HG02870 (cell line): ENCODE data around the gene EYA4.
A peak's percentile ranks its signal among the peaks of the same experiment; 100 is the strongest.

Experiments used
- ATAC-seq: cut with Tn5 transposase; IDR thresholded peaks from one replicate; pipeline ENCODE4 v1.9.1; 2021; ENCODE audit warnings: mild to moderate bottlenecking, moderate library complexity; ENCODE audit not compliant: unreplicated experiment

Gene EYA4

DNA sequence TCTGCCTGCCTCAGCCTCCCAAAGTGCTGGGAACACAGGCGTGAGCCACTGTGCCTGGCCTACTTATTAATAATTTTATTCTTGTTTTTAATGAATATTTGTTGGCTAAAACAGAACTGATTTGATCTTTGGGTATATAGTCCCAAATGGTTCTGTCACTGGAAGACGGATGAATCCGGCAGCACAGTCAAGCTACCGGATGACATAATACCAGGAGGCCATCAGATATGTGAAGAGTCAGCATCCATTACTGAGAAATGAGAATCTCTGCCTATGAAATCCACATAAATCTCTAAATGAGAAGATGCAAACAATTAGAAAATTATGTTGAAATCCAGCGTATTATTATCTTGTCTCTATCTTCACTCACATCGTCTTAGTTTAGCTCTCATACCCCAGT is 263.0 kb downstream of the EYA4 start:
- ATAC-seq, result no peak

DNA sequence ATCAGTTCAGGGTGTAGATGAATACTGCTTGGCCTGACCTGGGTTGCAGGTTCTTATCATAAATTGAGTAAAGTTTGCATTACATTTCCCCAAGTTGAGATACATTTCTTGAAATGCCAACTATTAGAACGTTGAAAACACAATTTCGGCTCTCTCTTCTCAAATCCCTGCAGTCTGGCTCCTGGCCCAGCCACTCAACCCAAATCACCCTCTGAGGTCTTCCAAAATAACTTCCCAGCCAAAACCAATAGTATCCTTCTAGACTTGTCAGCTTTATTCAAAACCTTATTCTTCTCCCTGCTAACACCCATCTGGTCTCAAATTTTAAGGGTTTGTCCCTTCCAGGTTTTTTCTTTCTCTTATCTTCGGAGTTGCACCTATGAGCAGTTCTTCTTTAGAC is 263.6 kb downstream of the EYA4 start:
- no peak for ATAC-seq

- no peak for ATAC-seq
Observed at GRCh38 chr6:133505681-133506080, 264.5 kb downstream of the EYA4 start.

GRCh38 chr6:133512410-133513016 is 271.4 kb downstream of the EYA4 start:
- ATAC-seq, result no peak

DNA sequence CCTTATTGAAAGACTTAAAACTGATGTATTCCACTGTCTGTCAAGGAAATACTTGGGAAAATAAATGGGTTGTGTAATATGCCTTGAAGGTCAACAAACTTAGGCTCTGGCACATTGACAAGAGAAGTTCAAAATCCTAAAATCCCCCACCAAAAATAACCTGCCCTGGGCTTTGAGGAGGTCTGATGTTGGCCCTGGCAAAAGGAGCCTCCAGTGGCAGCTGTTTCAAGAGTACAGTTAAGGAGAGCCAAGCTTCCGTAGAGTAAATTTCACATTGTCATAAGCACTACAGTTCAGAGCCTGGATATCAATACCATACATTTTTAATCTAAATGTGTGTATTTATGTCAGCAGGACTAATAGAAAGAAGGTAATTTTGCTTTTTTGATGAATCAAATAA is 282.7 kb downstream of the EYA4 start:
- no peak for ATAC-seq

- ATAC-seq, result no peak
Observed at GRCh38 chr6:133526436-133526835, 285.3 kb downstream of the EYA4 start.

DNA sequence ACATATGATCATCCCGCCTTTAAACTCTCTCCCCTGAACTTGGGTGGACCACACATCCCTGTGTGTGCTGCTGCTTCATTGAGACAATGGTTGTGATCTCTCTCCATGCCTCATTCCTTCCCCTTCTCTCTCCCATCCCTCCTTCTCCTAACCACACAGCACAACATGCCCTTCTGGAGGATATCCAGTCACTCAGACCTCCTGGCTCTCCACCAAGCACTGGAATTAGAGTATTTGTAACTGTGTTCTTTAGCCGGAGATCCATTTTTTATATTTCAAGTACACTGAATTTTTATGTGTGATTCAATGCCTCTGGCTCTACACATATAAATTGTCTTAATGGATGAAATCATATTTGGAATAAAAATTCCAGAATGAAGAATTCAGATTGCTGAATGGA is 287.4 kb downstream of the EYA4 start:
- ATAC-seq, result no peak

- no peak for ATAC-seq
Observed at GRCh38 chr6:133532908-133533307, 291.8 kb downstream of the EYA4 start.

DNA sequence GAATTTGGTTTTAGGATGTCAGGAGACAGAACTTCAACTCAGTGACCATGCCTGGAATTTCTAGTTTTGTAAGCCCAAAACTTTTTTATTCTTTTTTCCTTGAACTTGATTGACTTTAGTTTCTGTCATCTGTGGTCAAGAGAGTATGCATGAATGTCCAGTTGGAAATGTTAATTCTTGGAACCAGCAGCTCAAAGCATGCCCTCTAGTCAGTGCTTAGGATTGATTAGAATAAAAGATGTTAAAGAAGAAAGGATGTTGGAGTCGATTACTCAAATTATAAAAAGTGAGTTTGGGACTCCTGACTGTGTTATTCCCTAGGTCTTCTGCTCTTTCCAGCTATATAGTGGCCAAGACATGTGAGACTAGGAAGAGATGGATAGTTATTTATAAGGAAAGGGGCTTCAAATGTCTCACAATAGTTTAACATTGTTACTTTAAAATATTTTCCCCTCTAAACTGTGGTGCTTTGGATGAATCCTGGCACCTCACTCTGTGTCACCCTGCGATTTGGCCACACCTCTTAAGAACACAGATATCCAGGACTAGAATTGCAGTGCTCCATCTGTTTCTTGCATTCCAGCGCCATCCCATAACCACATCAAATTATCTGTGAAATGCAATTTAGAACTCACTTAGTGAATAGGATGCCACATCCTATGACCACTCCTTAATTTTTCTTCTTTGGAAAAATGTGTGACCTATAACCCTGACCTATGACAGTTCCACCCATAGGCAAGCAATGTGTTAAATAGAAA is 298.5 kb downstream of the EYA4 start:
- no peak for ATAC-seq

- ATAC-seq, result no peak
Observed at GRCh38 chr6:133540361-133540760, 299.2 kb downstream of the EYA4 start.

DNA sequence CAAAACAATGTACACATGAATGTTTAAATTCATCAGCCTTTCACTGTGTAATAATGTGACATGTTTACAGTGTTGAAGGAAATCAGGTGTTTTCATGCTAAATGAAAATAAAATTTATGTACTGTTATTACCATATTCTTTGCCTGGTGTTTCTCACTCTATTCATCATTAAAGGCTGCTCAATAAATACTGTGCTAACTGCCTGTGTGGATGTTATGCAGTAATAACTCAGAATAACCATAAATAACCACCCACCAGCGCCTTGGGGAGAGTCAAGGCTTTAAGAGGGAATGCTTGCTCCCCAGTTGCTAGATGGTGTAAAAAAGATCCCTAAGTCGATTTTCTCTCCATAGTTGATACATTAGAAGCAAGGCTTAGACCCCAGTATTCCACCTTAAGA is 299.9 kb downstream of the EYA4 start:
- ATAC-seq, result no peak

DNA sequence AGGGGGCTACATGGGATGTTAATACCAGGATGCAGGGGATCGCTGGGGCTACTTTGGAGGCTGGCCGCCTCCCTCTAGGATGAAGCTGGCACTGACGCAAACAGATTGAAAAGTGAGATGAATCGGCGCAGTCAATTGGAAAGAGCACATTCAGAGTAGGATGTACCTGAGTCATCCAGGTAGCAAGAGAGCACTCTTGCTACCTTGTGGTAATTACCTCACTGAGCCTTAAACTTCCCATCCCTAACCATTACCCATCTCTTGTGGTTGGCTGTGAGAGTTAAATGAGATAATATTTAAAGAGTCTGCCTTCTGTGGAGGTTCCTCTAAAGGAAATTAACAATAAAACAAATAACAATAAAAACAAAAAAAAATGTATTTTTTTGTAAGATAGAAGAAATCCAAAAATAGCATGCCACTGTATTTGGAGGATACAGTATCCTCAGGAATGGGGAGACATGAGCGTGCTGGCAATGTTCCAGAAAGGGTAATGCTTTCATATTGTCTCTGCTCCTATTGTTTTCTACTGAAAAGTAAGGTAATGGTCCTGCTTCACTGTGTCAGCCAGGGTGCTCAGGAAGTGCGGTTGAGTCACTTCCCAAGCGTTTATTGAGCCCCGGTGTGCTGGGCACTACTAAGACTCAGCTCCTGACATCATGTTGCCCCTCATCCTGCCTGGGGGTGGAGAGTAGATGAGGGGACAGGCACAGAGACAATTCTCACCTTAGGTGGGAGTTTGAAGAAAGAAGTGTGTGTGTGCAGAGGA is 301.1 kb downstream of the EYA4 start:
- no peak for ATAC-seq

- no peak for ATAC-seq
Observed at GRCh38 chr6:133544419-133544818, 303.3 kb downstream of the EYA4 start.

- ATAC-seq, result no peak
Observed at GRCh38 chr6:133546098-133546497, 304.9 kb downstream of the EYA4 start.

- ATAC-seq, result no peak
Observed at GRCh38 chr6:133547136-133547535, 306.0 kb downstream of the EYA4 start.

DNA sequence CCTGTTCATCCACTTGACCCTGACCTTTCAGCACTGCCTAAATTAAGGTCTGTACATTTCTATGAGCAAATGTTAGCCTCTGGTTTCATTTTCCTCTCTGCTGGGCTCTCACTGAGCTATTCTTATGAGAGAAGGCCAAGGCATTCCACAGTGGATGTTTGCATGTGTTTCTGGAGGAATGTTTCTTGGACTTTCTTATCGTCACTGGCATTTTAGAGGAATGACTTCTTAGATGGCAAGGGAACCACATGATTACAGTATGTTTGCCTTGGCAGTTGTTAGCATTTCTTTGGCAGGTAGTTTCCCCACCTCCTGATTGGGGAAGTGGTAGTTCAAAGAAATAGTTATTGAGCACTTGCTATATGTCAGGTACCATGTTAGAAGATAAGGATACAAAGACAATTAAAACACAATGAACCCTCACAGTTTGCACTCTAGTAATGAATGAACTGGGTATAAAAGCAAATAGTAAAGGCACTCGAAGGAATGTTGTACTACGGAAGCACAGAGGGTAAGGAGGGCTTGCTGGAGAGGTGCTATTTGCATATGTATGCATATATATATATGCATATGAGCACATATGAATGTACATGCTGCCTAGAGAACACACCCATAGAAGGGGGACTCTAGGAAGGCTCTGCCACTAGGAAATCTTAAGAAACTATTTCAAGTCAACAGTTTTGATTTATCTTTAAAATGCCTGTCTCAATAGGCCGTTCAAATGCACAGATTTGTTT is 307.4 kb downstream of the EYA4 start:
- no peak for ATAC-seq

- ATAC-seq, result no peak
Observed at GRCh38 chr6:133549371-133549801, 308.2 kb downstream of the EYA4 start.

GRCh38 chr6:133550026-133550425 is 308.9 kb downstream of the EYA4 start:
- ATAC-seq, result no peak

DNA sequence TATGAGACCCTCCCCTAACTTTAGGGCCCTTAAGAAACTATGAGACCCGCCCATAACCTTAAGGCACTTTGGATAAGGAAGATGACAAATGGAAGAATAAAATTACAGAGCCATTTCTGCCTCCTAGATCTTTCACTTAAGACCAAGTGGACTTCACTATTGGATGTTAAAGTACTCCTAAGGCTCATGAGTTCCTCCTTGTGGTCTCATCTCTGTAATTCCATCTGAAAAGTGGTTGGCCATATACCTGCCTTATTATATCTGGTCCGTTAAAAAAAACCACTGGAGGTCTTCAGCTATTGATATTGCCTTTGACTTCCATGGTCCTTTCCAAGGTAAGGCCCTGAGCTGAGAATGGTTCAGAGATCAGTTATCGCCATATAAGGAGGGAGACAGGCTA is 310.3 kb downstream of the EYA4 start:
- no peak for ATAC-seq

DNA sequence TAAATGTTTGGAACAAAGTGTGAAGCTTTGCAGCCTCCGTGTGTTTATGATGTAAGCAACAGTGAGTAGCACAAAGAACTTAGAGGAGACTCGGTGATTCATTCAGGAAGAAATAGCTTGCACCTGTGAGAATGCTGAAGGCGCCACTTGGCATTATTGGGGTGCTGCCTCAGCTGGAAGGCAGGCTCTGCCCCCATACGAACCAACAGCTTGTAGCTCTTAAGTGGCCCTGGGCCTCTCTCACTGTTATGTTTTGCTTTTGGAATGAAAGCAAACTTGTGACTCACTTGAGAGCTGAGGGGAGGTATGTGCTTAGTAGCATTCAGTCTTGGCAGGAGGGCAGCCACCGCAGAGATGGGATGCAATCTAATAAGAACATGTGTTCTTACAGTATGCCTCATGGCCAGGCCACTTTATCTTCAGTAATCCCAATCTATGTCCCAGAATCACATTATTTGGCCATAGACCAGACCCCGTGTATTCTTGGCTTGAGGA is 310.7 kb downstream of the EYA4 start:
- ATAC-seq, result no peak

- ATAC-seq, result peak; percentile 57
Observed at GRCh38 chr6:133553652-133554051, 312.5 kb downstream of the EYA4 start.
